Activated naive CD4-positive, alpha-beta T cell treated with anti-CD3 and anti-CD28 coated beads for 36 hours (primary cell): ENCODE data around the gene SDK2. TPM values are rescaled to one million over a fixed set of nuclear protein-coding genes. Genes with fewer than 3 reads are reported as not detected.

Experiments
- CTCF ChIA-PET: fragments of 350-600 bp; sonication (Branson Sonifier 250); formaldehyde crosslinking; loops from one replicate; lab custom pipeline; 2021; ENCODE audit warnings: antibody characterized with exemption; lab: Charles Lee
- DNase-seq: peaks from one replicate; pipeline ENCODE4 v3.0.0-alpha.2; 2020
- H3K27ac Mint-ChIP-seq: one replicate; pipeline ENCODE4 v1.8.0; 2021; ENCODE audit warnings: mild to moderate bottlenecking, mixed read lengths
- H3K27me3 Mint-ChIP-seq: one replicate; pipeline ENCODE4 v1.8.0; 2021; ENCODE audit warnings: low read depth, mixed read lengths
- H3K36me3 Mint-ChIP-seq: one replicate; pipeline ENCODE4 v1.8.0; 2021; ENCODE audit warnings: low read depth, mixed read lengths
- H3K4me1 Mint-ChIP-seq: one replicate; pipeline ENCODE4 v1.8.0; 2021; ENCODE audit warnings: low read depth, mixed read lengths
- H3K4me3 Mint-ChIP-seq: one replicate; pipeline ENCODE4 v1.8.0; 2021; ENCODE audit warnings: mild to moderate bottlenecking, moderate library complexity, mixed read lengths
- H3K9me3 Mint-ChIP-seq: one replicate; pipeline ENCODE4 v1.8.0; 2021; ENCODE audit warnings: mixed read lengths
- intact Hi-C: fragments of 100-400 bp; cut with micrococcal nuclease; formaldehyde crosslinking; loops from one replicate; pipeline ENCODE4 v1.15.1; 2023
- total RNA-seq, 2 experiments: library from RNA; stranded (reverse); gene quantifications; one replicate each; pipeline ENCODE4 v1.2.3, GENCODE V29; 2021

The SDK2 gene
- total RNA-seq, 2 experiments from 2014 or later, result 0.27 to 0.50 TPM

DNA sequence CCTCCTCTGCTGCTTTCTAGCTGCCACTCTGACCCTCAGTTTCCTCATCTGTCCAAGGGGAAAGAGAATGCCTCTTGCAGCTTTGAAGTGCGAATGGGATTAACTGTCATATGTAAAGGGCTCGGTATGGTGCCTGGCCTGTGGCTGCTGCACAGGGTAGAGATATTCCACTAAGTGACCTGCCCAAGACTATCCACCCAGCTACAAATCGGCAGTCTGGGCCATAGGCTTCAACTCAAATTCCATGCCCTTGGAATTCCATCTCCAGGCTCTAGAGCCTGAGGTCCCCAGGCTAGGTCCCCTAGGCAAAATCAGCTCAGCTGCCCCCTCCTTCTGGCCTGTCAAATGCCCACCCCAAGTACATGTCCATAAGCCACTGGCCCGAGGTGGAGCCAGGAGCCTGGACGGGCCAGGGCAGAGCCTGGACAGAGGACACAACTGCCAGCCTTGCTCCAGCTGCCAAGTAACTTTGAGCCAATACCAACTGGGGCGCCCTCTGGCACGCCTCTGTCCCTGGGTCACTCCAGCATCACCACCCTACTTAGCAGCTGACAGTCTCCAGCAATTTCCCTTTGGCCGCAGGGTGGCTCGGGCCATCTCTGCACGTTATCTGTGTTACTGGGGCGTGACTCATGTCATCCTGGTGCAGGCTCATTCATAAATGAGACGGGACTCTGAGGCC is 57.2 kb downstream of the SDK2 start:
- Mint-ChIP-seq H3K9me3 (no peaks in the 10 kb centered on the region), H3K36me3 (no peaks in the 10 kb centered on the region), H3K27me3 (no peaks in the 10 kb centered on the region), H3K4me3 (no peak overlapping the region), H3K4me1 (peaks cover 27% of the 10 kb centered on the region), H3K27ac (no peak overlapping the region)
- CTCF ChIA-PET, result interaction anchor here (1.4 kb wide), 1 partner anchor 9 kb away, joined by 4 read pairs; no protein-coding TSS in a partner anchor
- no peak for DNase-seq
- intact Hi-C loops, result no loop called here

DNA sequence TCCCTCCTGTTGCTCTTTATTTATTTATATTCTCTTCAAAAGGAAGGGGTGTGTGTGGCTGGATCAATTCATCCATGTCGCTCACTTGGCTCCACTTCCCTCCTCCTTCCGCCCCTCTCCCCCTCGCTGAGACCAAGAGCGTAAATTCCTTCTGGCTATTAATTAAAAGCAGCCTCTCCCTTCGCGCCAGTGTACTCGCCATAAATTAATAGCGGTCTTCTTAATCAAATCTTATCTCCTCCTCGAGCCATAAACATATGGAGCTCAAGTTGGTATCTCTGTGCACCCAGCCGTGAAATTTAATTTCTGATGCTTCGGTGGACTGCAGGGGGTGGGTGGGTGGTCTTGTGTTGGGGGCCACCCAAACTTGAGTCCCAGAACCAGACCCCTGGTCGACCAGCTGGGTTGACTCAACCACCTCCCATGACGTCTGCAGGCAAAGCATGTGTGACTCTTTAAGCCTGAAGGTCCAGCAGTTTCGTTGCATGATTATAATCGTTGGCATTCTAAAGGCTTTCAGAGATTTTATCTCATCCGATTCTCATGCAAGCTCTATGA is 57.9 kb downstream of the SDK2 start:
- no peaks in the 10 kb centered on the region for H3K36me3 Mint-ChIP-seq
- no peak overlapping the region for H3K4me3 Mint-ChIP-seq
- DNase-seq, result no peak
- CTCF ChIA-PET, result interaction anchor here (1.4 to 2.0 kb wide), 2 partner anchors 10 to 123 kb away, joined by 4 read pairs; no protein-coding TSS in a partner anchor
- H3K27me3 Mint-ChIP-seq, result no peaks in the 10 kb centered on the region
- peaks cover 20% of the 10 kb centered on the region for H3K4me1 Mint-ChIP-seq
- intact Hi-C loops, result no loop called here
- H3K27ac Mint-ChIP-seq, result no peak overlapping the region
- no peaks in the 10 kb centered on the region for H3K9me3 Mint-ChIP-seq

DNA sequence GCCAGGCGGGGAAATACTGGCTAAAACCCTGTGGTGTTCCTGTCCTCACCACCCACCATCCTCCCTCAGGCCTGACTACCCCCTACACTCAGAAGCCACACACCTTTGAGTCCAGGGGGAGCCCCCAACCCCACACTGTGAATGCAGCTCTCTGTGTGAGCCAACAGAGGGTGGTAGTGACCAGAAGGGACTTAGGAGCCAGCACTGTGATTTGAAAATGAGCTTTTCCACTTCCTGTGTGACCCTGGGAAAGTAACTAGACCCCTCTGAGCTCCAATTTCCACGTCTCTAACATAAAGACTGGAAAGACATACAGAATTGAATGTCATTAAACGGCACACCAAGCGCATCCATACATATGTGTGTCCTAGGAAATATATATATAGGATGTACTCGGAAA is 58.7 kb downstream of the SDK2 start:
- Mint-ChIP-seq H3K4me3 (no peak overlapping the region), H3K36me3 (no peaks in the 10 kb centered on the region), H3K27ac (no peak overlapping the region), H3K27me3 (no peaks in the 10 kb centered on the region), H3K4me1 (peaks cover 15% of the 10 kb centered on the region), H3K9me3 (no peaks in the 10 kb centered on the region)
- intact Hi-C loops, result no loop called here
- DNase-seq, result peak; percentile 30
- CTCF ChIA-PET, result interaction anchor here (1.1 to 2.0 kb wide), 3 partner anchors 10 to 156 kb away, joined by 3 to 4 read pairs (median 4); no protein-coding TSS in a partner anchor

GRCh38 chr17:73584987-73585386 is 59.3 kb downstream of the SDK2 start:
- CTCF ChIA-PET, result interaction anchor here (1.1 to 2.0 kb wide), 2 partner anchors 125 to 155 kb away, joined by 3 to 4 read pairs; no protein-coding TSS in a partner anchor

DNA sequence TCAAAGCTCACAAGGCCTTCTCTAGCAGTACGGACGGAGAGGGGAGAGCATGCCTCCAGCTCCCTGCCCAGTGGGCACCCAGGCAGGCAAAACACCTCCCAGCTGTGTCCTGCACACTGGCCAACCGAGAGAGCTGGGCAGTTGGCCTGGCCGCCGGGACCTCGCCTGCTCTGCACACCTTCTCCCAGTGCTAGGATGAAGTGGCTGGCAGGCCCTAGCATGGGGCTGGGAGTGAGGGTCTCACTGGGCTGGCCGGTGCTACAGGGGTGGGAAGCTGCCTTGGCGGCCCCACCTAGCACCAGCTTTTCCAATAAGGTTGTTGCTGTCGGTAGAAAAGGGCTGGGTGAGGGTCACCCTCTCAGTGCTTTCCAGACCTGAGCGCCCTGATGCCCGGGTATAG is 60.2 kb downstream of the SDK2 start:
- no peaks in the 10 kb centered on the region for H3K9me3 Mint-ChIP-seq
- no peaks in the 10 kb centered on the region for H3K36me3 Mint-ChIP-seq
- H3K4me1 Mint-ChIP-seq, result peaks cover 5% of the 10 kb centered on the region
- no peak for DNase-seq
- CTCF ChIA-PET, result no interaction called here
- H3K27me3 Mint-ChIP-seq, result no peaks in the 10 kb centered on the region
- H3K27ac Mint-ChIP-seq, result no peak overlapping the region
- intact Hi-C loops, result no loop called here
- no peak overlapping the region for H3K4me3 Mint-ChIP-seq

More at GRCh38 chr17:73584987-73585386, 59.3 kb downstream of the SDK2 start:
- Mint-ChIP-seq H3K4me3 (no peak overlapping the region), H3K27me3 (no peaks in the 10 kb centered on the region), H3K36me3 (no peaks in the 10 kb centered on the region), H3K9me3 (no peaks in the 10 kb centered on the region), H3K27ac (no peak overlapping the region), H3K4me1 (peaks cover 9% of the 10 kb centered on the region)
- no peak for DNase-seq
- intact Hi-C loops, result no loop called here

GRCh38 chr17:73582821-73583220 is 61.4 kb downstream of the SDK2 start:
- no peaks in the 10 kb centered on the region for H3K4me1 Mint-ChIP-seq
- H3K27ac Mint-ChIP-seq, result no peak overlapping the region
- no peak for DNase-seq
- intact Hi-C loops, result no loop called here
- no peaks in the 10 kb centered on the region for H3K36me3 Mint-ChIP-seq
- no peak overlapping the region for H3K4me3 Mint-ChIP-seq
- CTCF ChIA-PET, result no interaction called here
- H3K27me3 Mint-ChIP-seq, result no peaks in the 10 kb centered on the region
- no peaks in the 10 kb centered on the region for H3K9me3 Mint-ChIP-seq

GRCh38 chr17:73582359-73582758 is 61.9 kb downstream of the SDK2 start:
- no peaks in the 10 kb centered on the region for H3K9me3 Mint-ChIP-seq
- intact Hi-C loops, result no loop called here
- DNase-seq, result no peak
- no peaks in the 10 kb centered on the region for H3K4me1 Mint-ChIP-seq
- H3K4me3 Mint-ChIP-seq, result no peak overlapping the region
- CTCF ChIA-PET, result no interaction called here
- no peak overlapping the region for H3K27ac Mint-ChIP-seq
- no peaks in the 10 kb centered on the region for H3K36me3 Mint-ChIP-seq
- no peaks in the 10 kb centered on the region for H3K27me3 Mint-ChIP-seq

DNA sequence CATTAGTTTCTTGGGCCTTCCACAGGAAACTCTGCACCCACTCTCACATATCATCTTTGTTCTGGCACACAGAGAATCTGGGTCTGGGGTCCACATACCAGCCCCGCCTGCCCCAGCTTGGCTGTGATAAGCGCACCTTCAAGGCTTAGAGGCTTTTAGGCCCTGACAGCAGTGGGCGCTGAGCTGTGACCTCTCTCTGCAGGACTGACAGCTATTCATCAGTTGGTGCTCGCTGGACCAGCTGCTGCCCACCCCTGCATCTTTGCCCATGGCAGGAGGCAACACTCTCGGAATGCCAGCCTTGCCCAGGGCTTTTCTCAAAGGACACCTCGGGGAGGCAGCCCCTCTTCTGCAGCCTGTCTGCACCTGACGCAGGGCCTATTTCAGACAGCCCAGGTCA is 62.9 kb downstream of the SDK2 start:
- no peak for DNase-seq
- H3K27me3 Mint-ChIP-seq, result no peaks in the 10 kb centered on the region
- H3K27ac Mint-ChIP-seq, result no peak overlapping the region
- no peaks in the 10 kb centered on the region for H3K36me3 Mint-ChIP-seq
- intact Hi-C loops, result no loop called here
- no peaks in the 10 kb centered on the region for H3K9me3 Mint-ChIP-seq
- no peak overlapping the region for H3K4me3 Mint-ChIP-seq
- CTCF ChIA-PET, result no interaction called here
- H3K4me1 Mint-ChIP-seq, result no peaks in the 10 kb centered on the region

DNA sequence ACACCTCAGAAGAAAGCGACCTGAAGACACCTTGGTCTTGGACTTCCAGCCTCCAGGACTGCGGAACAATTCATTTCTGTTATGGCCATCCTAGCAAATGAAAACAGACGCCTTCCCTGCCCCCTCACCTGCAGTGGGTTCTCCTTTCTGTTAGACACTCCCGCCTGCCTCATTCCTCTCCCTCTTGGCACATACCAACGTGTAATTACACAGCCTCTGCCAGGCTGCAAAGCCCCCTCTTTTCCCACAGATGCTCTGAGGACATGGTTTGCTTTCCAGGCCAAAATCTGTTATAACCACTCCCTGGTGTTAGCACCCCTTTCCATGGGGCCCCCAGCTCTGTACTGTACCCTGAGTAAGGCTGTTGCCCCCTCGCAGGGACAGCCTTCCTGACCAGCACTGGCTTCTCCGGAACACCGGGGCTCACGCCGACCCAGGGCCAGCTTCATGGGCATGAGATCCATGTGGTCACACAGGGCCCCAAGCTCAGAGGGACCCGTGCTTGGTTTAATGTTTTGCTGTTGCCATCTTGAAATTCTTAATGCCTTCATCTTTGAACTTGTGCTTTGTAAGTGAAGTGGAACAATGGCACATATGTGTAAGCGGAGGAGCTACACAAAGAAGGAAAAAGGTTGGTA is 64.1 kb downstream of the SDK2 start:
- DNase-seq, result no peak
- H3K27ac Mint-ChIP-seq, result no peak overlapping the region
- intact Hi-C loops, result no loop called here
- H3K27me3 Mint-ChIP-seq, result no peaks in the 10 kb centered on the region
- CTCF ChIA-PET, result no interaction called here
- no peaks in the 10 kb centered on the region for H3K9me3 Mint-ChIP-seq
- no peaks in the 10 kb centered on the region for H3K36me3 Mint-ChIP-seq
- H3K4me1 Mint-ChIP-seq, result no peaks in the 10 kb centered on the region
- no peak overlapping the region for H3K4me3 Mint-ChIP-seq

DNA sequence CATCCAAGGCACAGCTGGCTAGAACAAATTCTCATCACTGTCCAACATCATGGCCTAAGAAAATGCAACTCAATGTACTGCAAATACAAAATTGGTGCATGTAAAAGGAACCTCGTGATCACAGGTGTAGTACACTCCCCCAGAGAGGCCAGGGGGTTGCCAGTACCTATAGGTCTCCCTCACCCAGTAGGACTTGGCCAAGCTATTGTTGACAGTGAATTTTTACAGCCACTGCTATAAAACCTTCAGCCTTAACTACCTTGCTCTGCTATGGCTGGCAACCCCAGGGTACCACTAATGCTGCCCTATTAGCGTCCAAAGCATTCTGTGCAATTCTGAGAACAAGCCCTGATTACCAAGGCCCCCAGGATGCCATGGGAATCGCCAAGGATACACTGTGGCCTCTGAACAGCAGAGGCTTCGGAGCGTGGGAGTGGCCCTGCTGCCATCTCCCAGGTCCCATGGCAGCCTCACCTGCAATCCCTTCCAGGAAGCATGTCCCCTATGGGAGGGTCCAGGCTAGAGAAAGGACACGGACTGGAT is 67.6 kb downstream of the SDK2 start:
- CTCF ChIA-PET, result no interaction called here
- intact Hi-C loops, result no loop called here
- no peak for DNase-seq
- no peaks in the 10 kb centered on the region for H3K9me3 Mint-ChIP-seq
- H3K4me1 Mint-ChIP-seq, result no peaks in the 10 kb centered on the region
- H3K36me3 Mint-ChIP-seq, result no peaks in the 10 kb centered on the region
- H3K27me3 Mint-ChIP-seq, result no peaks in the 10 kb centered on the region
- H3K27ac Mint-ChIP-seq, result no peak overlapping the region
- no peak overlapping the region for H3K4me3 Mint-ChIP-seq

- Mint-ChIP-seq H3K4me3 (no peak overlapping the region), H3K27me3 (no peaks in the 10 kb centered on the region), H3K27ac (no peak overlapping the region), H3K36me3 (no peaks in the 10 kb centered on the region), H3K4me1 (no peaks in the 10 kb centered on the region), H3K9me3 (no peaks in the 10 kb centered on the region)
- DNase-seq, result no peak
- CTCF ChIA-PET, result no interaction called here
- intact Hi-C loops, result no loop called here
These were observed 68.6 kb downstream of the SDK2 start for GRCh38 chr17:73575470-73576221.

GRCh38 chr17:73571511-73572130 is 72.6 kb downstream of the SDK2 start:
- H3K27ac Mint-ChIP-seq, result no peak overlapping the region
- no peaks in the 10 kb centered on the region for H3K36me3 Mint-ChIP-seq
- no peak overlapping the region for H3K4me3 Mint-ChIP-seq
- intact Hi-C loops, result no loop called here
- DNase-seq, result no peak
- H3K27me3 Mint-ChIP-seq, result no peaks in the 10 kb centered on the region
- no peaks in the 10 kb centered on the region for H3K9me3 Mint-ChIP-seq
- peaks cover 13% of the 10 kb centered on the region for H3K4me1 Mint-ChIP-seq
- CTCF ChIA-PET, result no interaction called here
